GM12878 (cell line): ENCODE data around the gene TMC6. TPM values are rescaled to one million over a fixed set of nuclear protein-coding genes. Genes with fewer than 3 reads are reported as not detected.
A peak's percentile ranks its signal among the peaks of the same experiment; 100 is the strongest.

ENCODE experiments used
- CBX5 ChIP-seq: sonication (generic); IDR thresholded peaks from 2 replicates; pipeline ENCODE4 v1.6.1; 2016; ENCODE audit warnings: low read depth, moderate library complexity, mild to moderate bottlenecking, inconsistent platforms
- E2F8 ChIP-seq: fragments of 450-650 bp; IDR thresholded peaks from 2 replicates; pipeline ENCODE4 v1.6.1; 2018; ENCODE audit warnings: mild to moderate bottlenecking, low read depth, moderate library complexity; ENCODE audit not compliant: partially characterized antibody
- EGR1 ChIP-seq, 2 experiments: IDR thresholded peaks; 1 replicate in 1 of 2; 2 replicates in 1 of 2; pipeline ENCODE4 v1.6.1; 2011 to 2012; ENCODE audit warnings: low read depth in 2 of 2, low read length in 2 of 2, borderline replicate concordance in 1 of 2, mild to moderate bottlenecking in 1 of 2, moderate library complexity in 1 of 2
- KDM1A ChIP-seq: fragments of 200-600 bp; sonication (generic); IDR thresholded peaks from 2 replicates; pipeline ENCODE4 v1.6.1; 2016; ENCODE audit warnings: borderline replicate concordance
- NR2C1 ChIP-seq: fragments of 450-650 bp; IDR thresholded peaks from 2 replicates; pipeline ENCODE4 v1.6.1; 2017; ENCODE audit warnings: antibody characterized with exemption, mild to moderate bottlenecking, moderate library complexity
- PAX5 ChIP-seq: IDR thresholded peaks from 2 replicates; pipeline ENCODE4 v1.6.1; 2011; ENCODE audit warnings: low read depth, low read length, borderline replicate concordance
- POU2F2 ChIP-seq: IDR thresholded peaks from 3 replicates; pipeline ENCODE4 v1.6.1; 2011; ENCODE audit warnings: low read depth, mild to moderate bottlenecking, low read length, borderline replicate concordance
- RAD21 ChIP-seq: IDR thresholded peaks from 2 replicates; pipeline ENCODE4 v1.6.1; 2011; ENCODE audit warnings: mild to moderate bottlenecking, low read depth, low read length, moderate library complexity; ENCODE audit not compliant: insufficient read depth
- RAD51 ChIP-seq: fragments of 450-650 bp; IDR thresholded peaks from 2 replicates; pipeline ENCODE4 v1.6.1; 2016; ENCODE audit warnings: moderate library complexity, mild to moderate bottlenecking, inconsistent platforms
- SKIL ChIP-seq: fragments of 450-650 bp; IDR thresholded peaks from 2 replicates; pipeline ENCODE4 v1.6.1; 2017; ENCODE audit warnings: mild to moderate bottlenecking, low read depth, inconsistent platforms; ENCODE audit not compliant: poor library complexity, severe bottlenecking
- SRF ChIP-seq, 2 experiments: IDR thresholded peaks; 2 replicates each; pipeline ENCODE4 v1.6.1; 2011; ENCODE audit warnings: low read depth in 2 of 2, low read length in 2 of 2, mild to moderate bottlenecking in 1 of 2, moderate library complexity in 1 of 2
- TCF12 ChIP-seq: IDR thresholded peaks from 2 replicates; pipeline ENCODE4 v1.6.1; 2011; ENCODE audit warnings: low read depth, mild to moderate bottlenecking, low read length
- TCF7 ChIP-seq: IDR thresholded peaks from 2 replicates; pipeline ENCODE4 v1.6.1; 2014; ENCODE audit warnings: antibody characterized with exemption, borderline replicate concordance
- ZNF207 ChIP-seq: fragments of 450-650 bp; IDR thresholded peaks from 2 replicates; pipeline ENCODE4 v1.6.1; 2014; ENCODE audit warnings: antibody characterized with exemption, mild to moderate bottlenecking, borderline replicate concordance
- ZZZ3 ChIP-seq: IDR thresholded peaks from 2 replicates; pipeline ENCODE4 v1.6.1; 2011; ENCODE audit warnings: low read depth; ENCODE audit not compliant: control insufficient read depth, insufficient read length
- polyA plus RNA-seq, 11 experiments: library from polyadenylated mRNA; depleted of rRNA in 4 of 11; unstranded in 6 of 11; stranded (reverse) in 5 of 11; fragments of >200 nt; fragmentation: Nextera tagmentation in 4 of 11; fragmentation: Illumina TruSeq in 1 of 11; extraction: Ambion mirVana in 4 of 11; extraction: Trizol in 1 of 11; gene quantifications; 1 replicate in 1 of 11; 2 replicates in 10 of 11; pipeline versions ENCODE4 v1.2.1 to v1.2.3, GENCODE V29; 2011 to 2016; ENCODE audit warnings: inconsistent platforms in 2 of 11, missing spikeins in 2 of 11, low read depth in 1 of 11
- total RNA-seq, 4 experiments: library from RNA; depleted of rRNA in 3 of 4; stranded (reverse); fragments of >200 nt in 3 of 4; fragmentation: Illumina TruSeq in 1 of 4; extraction: Trizol in 1 of 4; gene quantifications; 2 replicates each; pipeline versions ENCODE4 v1.2.1 to v1.2.3, GENCODE V29; 2013 to 2021
- TF ChIP-seq, protein P1 (sequence below): fragments of 450-650 bp; IDR thresholded peaks from 2 replicates; pipeline ENCODE4 v1.6.1; 2017; ENCODE audit warnings: mild to moderate bottlenecking, moderate library complexity
- TF ChIP-seq, protein P2 (sequence below): fragments of 450-650 bp; IDR thresholded peaks from 2 replicates; pipeline ENCODE4 v1.6.1; 2017; ENCODE audit warnings: borderline replicate concordance

Gene TMC6
- total and polyA plus RNA-seq, 10 of the 15 experiments (the other 5 are each of a cell fraction or from before 2014, with no cell fraction given) = 1.9 to 232 (median 60.6) TPM

DNA sequence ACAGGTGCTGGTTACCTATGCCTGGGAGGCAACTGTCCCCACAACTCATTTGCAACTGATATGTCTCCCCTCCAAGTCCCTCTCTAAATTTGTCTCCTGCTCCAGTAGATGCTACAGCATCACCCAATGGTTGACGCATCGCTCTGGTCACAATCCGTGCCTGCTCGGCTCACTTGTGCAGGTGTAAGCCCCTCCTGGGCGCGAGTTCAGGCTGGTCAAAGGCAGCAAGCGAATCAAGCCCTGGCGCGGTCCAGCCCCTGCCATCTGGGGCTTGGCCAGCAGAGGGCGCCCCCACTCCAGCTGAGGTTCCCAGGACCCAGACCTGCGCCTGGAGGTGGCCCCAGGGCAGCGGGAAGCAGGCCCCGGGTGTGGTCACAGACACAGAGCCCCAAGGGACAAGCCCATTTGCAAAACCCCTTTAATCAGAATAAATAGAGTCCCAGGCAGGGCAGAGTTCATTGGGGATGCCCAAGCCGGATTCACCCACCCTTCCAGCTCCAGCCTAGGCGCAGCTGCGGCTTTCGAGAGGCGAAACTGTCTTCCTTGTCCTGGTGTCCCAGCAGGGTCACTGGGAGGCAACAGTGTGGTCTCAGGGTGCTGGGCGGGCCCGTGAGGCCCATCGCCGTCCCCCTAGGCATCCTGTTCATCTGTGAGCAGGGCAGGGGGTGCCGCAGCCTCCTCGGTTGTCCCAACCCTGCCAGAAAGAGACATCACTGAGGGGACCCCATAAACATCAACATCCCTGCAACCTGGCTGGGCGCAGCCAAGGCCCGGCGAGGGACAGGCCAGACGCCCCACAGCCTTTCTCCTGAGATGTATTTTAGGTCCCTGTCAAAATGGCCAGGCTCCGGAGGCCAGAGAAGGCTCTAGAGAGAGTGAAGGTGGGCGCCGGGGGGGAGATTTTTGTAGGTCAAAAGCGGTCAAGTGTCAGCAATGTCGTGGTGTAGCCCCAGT is 15.8 kb downstream of the TMC6 start (continued):
- TF ChIP-seq, protein P1, sequence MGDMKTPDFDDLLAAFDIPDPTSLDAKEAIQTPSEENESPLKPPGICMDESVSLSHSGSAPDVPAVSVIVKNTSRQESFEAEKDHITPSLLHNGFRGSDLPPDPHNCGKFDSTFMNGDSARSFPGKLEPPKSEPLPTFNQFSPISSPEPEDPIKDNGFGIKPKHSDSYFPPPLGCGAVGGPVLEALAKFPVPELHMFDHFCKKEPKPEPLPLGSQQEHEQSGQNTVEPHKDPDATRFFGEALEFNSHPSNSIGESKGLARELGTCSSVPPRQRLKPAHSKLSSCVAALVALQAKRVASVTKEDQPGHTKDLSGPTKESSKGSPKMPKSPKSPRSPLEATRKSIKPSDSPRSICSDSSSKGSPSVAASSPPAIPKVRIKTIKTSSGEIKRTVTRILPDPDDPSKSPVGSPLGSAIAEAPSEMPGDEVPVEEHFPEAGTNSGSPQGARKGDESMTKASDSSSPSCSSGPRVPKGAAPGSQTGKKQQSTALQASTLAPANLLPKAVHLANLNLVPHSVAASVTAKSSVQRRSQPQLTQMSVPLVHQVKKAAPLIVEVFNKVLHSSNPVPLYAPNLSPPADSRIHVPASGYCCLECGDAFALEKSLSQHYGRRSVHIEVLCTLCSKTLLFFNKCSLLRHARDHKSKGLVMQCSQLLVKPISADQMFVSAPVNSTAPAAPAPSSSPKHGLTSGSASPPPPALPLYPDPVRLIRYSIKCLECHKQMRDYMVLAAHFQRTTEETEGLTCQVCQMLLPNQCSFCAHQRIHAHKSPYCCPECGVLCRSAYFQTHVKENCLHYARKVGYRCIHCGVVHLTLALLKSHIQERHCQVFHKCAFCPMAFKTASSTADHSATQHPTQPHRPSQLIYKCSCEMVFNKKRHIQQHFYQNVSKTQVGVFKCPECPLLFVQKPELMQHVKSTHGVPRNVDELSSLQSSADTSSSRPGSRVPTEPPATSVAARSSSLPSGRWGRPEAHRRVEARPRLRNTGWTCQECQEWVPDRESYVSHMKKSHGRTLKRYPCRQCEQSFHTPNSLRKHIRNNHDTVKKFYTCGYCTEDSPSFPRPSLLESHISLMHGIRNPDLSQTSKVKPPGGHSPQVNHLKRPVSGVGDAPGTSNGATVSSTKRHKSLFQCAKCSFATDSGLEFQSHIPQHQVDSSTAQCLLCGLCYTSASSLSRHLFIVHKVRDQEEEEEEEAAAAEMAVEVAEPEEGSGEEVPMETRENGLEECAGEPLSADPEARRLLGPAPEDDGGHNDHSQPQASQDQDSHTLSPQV = no peak
- peak; percentile 49; the same call in 1 of the 2 replicates for TF ChIP-seq TCF12
- TF ChIP-seq TCF7 = no peak
- TF ChIP-seq SKIL = no peak
- TF ChIP-seq, protein P2, sequence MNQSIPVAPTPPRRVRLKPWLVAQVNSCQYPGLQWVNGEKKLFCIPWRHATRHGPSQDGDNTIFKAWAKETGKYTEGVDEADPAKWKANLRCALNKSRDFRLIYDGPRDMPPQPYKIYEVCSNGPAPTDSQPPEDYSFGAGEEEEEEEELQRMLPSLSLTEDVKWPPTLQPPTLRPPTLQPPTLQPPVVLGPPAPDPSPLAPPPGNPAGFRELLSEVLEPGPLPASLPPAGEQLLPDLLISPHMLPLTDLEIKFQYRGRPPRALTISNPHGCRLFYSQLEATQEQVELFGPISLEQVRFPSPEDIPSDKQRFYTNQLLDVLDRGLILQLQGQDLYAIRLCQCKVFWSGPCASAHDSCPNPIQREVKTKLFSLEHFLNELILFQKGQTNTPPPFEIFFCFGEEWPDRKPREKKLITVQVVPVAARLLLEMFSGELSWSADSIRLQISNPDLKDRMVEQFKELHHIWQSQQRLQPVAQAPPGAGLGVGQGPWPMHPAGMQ = no peak
- TF ChIP-seq ZZZ3 = no peak
- TF ChIP-seq SRF (IDR thresholded peaks at IDR 0.05; ENCODE audit: low read depth in 2 of 2, low read length in 2 of 2) = no peak
- peak; percentile 52; the same call in 1 of the 3 replicates for TF ChIP-seq POU2F2
- no peak for TF ChIP-seq E2F8
- no peak for TF ChIP-seq EGR1 (IDR thresholded peaks at IDR 0.05; ENCODE audit: borderline replicate concordance in 1 of 2, low read depth in 2 of 2, low read length in 2 of 2)
- no peak for TF ChIP-seq KDM1A
- TF ChIP-seq NR2C1 = no peak
- TF ChIP-seq PAX5 = no peak
- no peak for TF ChIP-seq RAD51
- peak; percentile 96 for TF ChIP-seq RAD21
- no peak for TF ChIP-seq ZNF207
- no peak for TF ChIP-seq CBX5
